DND-41 (cell line): ENCODE measurements around the gene XPR1.
"Not testable (repeated sequence)": the region's sequence is repeated elsewhere in the genome, so short reads cannot be mapped to it uniquely, and the experiment has no call there.

Experiments used
- CTCF ChIP-seq: IDR thresholded peaks from 2 replicates; pipeline ENCODE4 v1.5.1; 2012; ENCODE audit warnings: borderline replicate concordance, low read length, moderate library complexity, mild to moderate bottlenecking; ENCODE audit not compliant: poor library complexity, severe bottlenecking; ENCODE audit errors: extremely low read depth
- EZH2 ChIP-seq: IDR thresholded peaks from 3 replicates; pipeline ENCODE4 v1.6.1; 2012; ENCODE audit warnings: borderline replicate concordance, low read depth, mild to moderate bottlenecking, moderate library complexity, low read length, inconsistent platforms; ENCODE audit not compliant: severe bottlenecking

- not testable (repeated sequence) for TF ChIP-seq CTCF, EZH2
These were observed 226.3 kb downstream of the XPR1 start for GRCh38 chr1:180857947-180858725.
